ENCODE results near the gene GANC.

GANC gene

GRCh38 chr15:42358141-42358540 lies 85.1 kb downstream of the GANC start:
- Histone ChIP-seq H3K79me2 (ENCODE audit: low read length) (no peaks in the 10 kb centered on the region), H3K9ac (ENCODE audit: low read length) (no peak overlapping the region), H4K20me1 (ENCODE audit: insufficient read depth, low read length) (no peaks in the 10 kb centered on the region), H3K9me2 (replicated peaks; ENCODE audit: insufficient read depth, low read length) (no peaks in the 10 kb centered on the region), H3K27ac (ENCODE audit: low read length) (no peak overlapping the region), H3K4me3 (ENCODE audit: low read length) (no peak overlapping the region), H3K27me3 (replicated peaks; ENCODE audit: insufficient read depth, low read length) (no peaks in the 10 kb centered on the region), H2AFZ (ENCODE audit: low read length) (no peak overlapping the region), H3K9me3 (replicated peaks; ENCODE audit: insufficient read depth, low read length) (no peaks in the 10 kb centered on the region), H3K4me2 (ENCODE audit: low read depth, low read length) (no peak overlapping the region), H3K4me1 (ENCODE audit: low read length) (no peaks in the 10 kb centered on the region), H3K36me3 (replicated peaks; ENCODE audit: insufficient read depth, low read length) (no peaks in the 10 kb centered on the region), H3F3A (ENCODE audit: insufficient read depth, low read length) (no peaks in the 10 kb centered on the region)
- DNase-seq, result no peak
- TF ChIP-seq EZH2phosphoT487 (IDR thresholded peaks at IDR 0.05; ENCODE audit: low read length) (no peak), EZH2 (optimal IDR thresholded peaks at IDR 0.05; ENCODE audit: low read depth, low read length) (no peak), CTCF (IDR thresholded peaks at IDR 0.05; ENCODE audit: low read length) (no peak)

GRCh38 chr15:42359249-42359648 lies 86.2 kb downstream of the GANC start, which contains the start of gene CAPN3:
CAPN3 (plus strand) TSS chr15:42359501; CDS start chr15:42359806, 305 bp downstream.
- H3K27ac ChIP-seq (ENCODE audit: low read length), result no peak within 1 kb of the TSS
- no peak within 1 kb of the TSS for H3K4me3 ChIP-seq (ENCODE audit: low read length)
- H3F3A ChIP-seq (ENCODE audit: insufficient read depth, low read length), result no peaks in the 10 kb centered on the region
- DNase-seq, result no peak
- no peaks in the 10 kb centered on the region for H3K79me2 ChIP-seq (ENCODE audit: low read length)
- no peak within 1 kb of the TSS for H2AFZ ChIP-seq (ENCODE audit: low read length)
- no peaks in the 10 kb centered on the region for H4K20me1 ChIP-seq (ENCODE audit: insufficient read depth, low read length)
- H3K27me3 ChIP-seq (replicated peaks; ENCODE audit: insufficient read depth, low read length), result no peaks in the 10 kb centered on the region
- no peak for TF ChIP-seq EZH2 (optimal IDR thresholded peaks at IDR 0.05; ENCODE audit: low read depth, low read length)
- TF ChIP-seq EZH2phosphoT487 (IDR thresholded peaks at IDR 0.05; ENCODE audit: low read length), result no peak
- no peak for TF ChIP-seq CTCF (IDR thresholded peaks at IDR 0.05; ENCODE audit: low read length)
- no peak within 1 kb of the TSS for H3K4me2 ChIP-seq (ENCODE audit: low read depth, low read length)
- H3K9ac ChIP-seq (ENCODE audit: low read length), result no peak within 1 kb of the TSS
- no peaks in the 10 kb centered on the region for H3K9me3 ChIP-seq (replicated peaks; ENCODE audit: insufficient read depth, low read length)
- H3K36me3 ChIP-seq (replicated peaks; ENCODE audit: insufficient read depth, low read length), result no peaks in the 10 kb centered on the region
- no peaks in the 10 kb centered on the region for H3K9me2 ChIP-seq (replicated peaks; ENCODE audit: insufficient read depth, low read length)
- H3K4me1 ChIP-seq (ENCODE audit: low read length), result no peaks in the 10 kb centered on the region

- H3K4me2 ChIP-seq (ENCODE audit: low read depth, low read length), result no peak overlapping the region
- no peaks in the 10 kb centered on the region for H3F3A ChIP-seq (ENCODE audit: insufficient read depth, low read length)
- no peaks in the 10 kb centered on the region for H3K79me2 ChIP-seq (ENCODE audit: low read length)
- H3K36me3 ChIP-seq (replicated peaks; ENCODE audit: insufficient read depth, low read length), result no peaks in the 10 kb centered on the region
- TF ChIP-seq EZH2 (optimal IDR thresholded peaks at IDR 0.05; ENCODE audit: low read depth, low read length) (no peak), EZH2phosphoT487 (IDR thresholded peaks at IDR 0.05; ENCODE audit: low read length) (no peak), CTCF (IDR thresholded peaks at IDR 0.05; ENCODE audit: low read length) (no peak)
- H3K4me3 ChIP-seq (ENCODE audit: low read length), result no peak overlapping the region
- no peak overlapping the region for H2AFZ ChIP-seq (ENCODE audit: low read length)
- no peaks in the 10 kb centered on the region for H4K20me1 ChIP-seq (ENCODE audit: insufficient read depth, low read length)
- no peaks in the 10 kb centered on the region for H3K9me3 ChIP-seq (replicated peaks; ENCODE audit: insufficient read depth, low read length)
- no peaks in the 10 kb centered on the region for H3K27me3 ChIP-seq (replicated peaks; ENCODE audit: insufficient read depth, low read length)
- no peaks in the 10 kb centered on the region for H3K4me1 ChIP-seq (ENCODE audit: low read length)
- H3K9ac ChIP-seq (ENCODE audit: low read length), result no peak overlapping the region
- H3K9me2 ChIP-seq (replicated peaks; ENCODE audit: insufficient read depth, low read length), result no peaks in the 10 kb centered on the region
- no peak for DNase-seq
- H3K27ac ChIP-seq (ENCODE audit: low read length), result no peak overlapping the region
These were observed 87.0 kb downstream of the GANC start for GRCh38 chr15:42359985-42360384.

Measured in MM.1S (cell line).